22Rv1 (cell line): Measurements from ENCODE around the gene SCAND1.

Experiments used
- CTCF ChIP-seq: fragments of 450-650 bp; IDR thresholded peaks from 2 replicates; pipeline ENCODE4 v1.5.1; 2017; ENCODE audit warnings: mild to moderate bottlenecking
- ZFX ChIP-seq: fragments of 450-650 bp; IDR thresholded peaks from 2 replicates; pipeline ENCODE4 v1.6.1; 2017; ENCODE audit warnings: antibody characterized with exemption, borderline replicate concordance

- TF ChIP-seq CTCF (no peak), ZFX (no peak)
Observed at GRCh38 chr20:36002855-36003254, 48.6 kb upstream of the SCAND1 start.
